ENCODE measurements around the gene OR1I1. TPM values are rescaled to one million over a fixed set of nuclear protein-coding genes. Genes with fewer than 3 reads are reported as not detected.

OR1I1 gene
- polyA plus RNA-seq, 1 donor from 2014 or later = not detected

DNA sequence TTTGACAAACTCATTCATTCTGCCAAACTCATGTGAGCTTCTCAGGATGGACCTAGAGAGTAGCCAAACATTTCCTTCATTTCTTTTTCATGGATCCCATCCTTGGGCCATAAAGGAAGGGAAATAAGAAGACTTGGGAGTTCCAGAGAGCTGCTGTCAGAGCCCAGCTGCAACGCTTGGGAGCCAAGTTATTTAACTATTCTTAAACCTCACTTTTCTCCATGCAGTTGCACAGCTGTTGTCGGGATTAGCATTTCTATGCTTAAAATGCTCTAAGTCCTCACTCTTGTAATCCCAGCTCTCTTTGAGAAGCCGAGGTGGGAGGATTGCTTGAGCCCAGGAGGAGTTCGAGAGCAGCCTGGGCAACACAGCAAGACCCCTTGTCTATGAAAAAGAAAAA lies 44.4 kb upstream of the OR1I1 start:
- H3K79me2 ChIP-seq (replicated peaks; ENCODE audit: insufficient read depth, low read length) = no peaks in the 10 kb centered on the region
- H3K9me3 ChIP-seq (ENCODE audit: low read length) = no peaks in the 10 kb centered on the region
- no peaks in the 10 kb centered on the region for H3K36me3 ChIP-seq (ENCODE audit: insufficient read depth, low read length)
- H3F3A ChIP-seq (ENCODE audit: insufficient read depth, low read length, poor library complexity, severe bottlenecking) = no peaks in the 10 kb centered on the region
- no peak overlapping the region for H2AFZ ChIP-seq (ENCODE audit: low read depth, low read length)
- H3K9ac ChIP-seq (ENCODE audit: low read length) = no peak overlapping the region
- no peaks in the 10 kb centered on the region for H3K9me2 ChIP-seq (ENCODE audit: insufficient read depth, low read length)
- H4K20me1 ChIP-seq (ENCODE audit: insufficient read depth) = no peaks in the 10 kb centered on the region
- no peak overlapping the region for H3K4me2 ChIP-seq (ENCODE audit: low read length)
- no peaks in the 10 kb centered on the region for H3K27me3 ChIP-seq (ENCODE audit: insufficient read depth, low read depth, low read length)
- no peak overlapping the region for H3K27ac ChIP-seq (ENCODE audit: low read length)
- no peak for TF ChIP-seq CTCF (IDR thresholded peaks at IDR 0.05; ENCODE audit: poor library complexity, severe bottlenecking)
- no peak for TF ChIP-seq EP300 (conservative IDR thresholded peaks at IDR 0.05; ENCODE audit: poor library complexity, severe bottlenecking)
- TF ChIP-seq, protein P1, sequence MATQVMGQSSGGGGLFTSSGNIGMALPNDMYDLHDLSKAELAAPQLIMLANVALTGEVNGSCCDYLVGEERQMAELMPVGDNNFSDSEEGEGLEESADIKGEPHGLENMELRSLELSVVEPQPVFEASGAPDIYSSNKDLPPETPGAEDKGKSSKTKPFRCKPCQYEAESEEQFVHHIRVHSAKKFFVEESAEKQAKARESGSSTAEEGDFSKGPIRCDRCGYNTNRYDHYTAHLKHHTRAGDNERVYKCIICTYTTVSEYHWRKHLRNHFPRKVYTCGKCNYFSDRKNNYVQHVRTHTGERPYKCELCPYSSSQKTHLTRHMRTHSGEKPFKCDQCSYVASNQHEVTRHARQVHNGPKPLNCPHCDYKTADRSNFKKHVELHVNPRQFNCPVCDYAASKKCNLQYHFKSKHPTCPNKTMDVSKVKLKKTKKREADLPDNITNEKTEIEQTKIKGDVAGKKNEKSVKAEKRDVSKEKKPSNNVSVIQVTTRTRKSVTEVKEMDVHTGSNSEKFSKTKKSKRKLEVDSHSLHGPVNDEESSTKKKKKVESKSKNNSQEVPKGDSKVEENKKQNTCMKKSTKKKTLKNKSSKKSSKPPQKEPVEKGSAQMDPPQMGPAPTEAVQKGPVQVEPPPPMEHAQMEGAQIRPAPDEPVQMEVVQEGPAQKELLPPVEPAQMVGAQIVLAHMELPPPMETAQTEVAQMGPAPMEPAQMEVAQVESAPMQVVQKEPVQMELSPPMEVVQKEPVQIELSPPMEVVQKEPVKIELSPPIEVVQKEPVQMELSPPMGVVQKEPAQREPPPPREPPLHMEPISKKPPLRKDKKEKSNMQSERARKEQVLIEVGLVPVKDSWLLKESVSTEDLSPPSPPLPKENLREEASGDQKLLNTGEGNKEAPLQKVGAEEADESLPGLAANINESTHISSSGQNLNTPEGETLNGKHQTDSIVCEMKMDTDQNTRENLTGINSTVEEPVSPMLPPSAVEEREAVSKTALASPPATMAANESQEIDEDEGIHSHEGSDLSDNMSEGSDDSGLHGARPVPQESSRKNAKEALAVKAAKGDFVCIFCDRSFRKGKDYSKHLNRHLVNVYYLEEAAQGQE (IDR thresholded peaks at IDR 0.05; ENCODE audit: borderline replicate concordance) = no peak
- no peak for TF ChIP-seq POLR2AphosphoS5 (IDR thresholded peaks at IDR 0.05)
- no peak for TF ChIP-seq RAD21 (conservative IDR thresholded peaks at IDR 0.05)
- TF ChIP-seq EZH2 (IDR thresholded peaks at IDR 0.05; ENCODE audit: borderline replicate concordance, insufficient read depth, low read length, poor library complexity, severe bottlenecking) = no peak
- TF ChIP-seq TAF1 (IDR thresholded peaks at IDR 0.05; ENCODE audit: low read depth) = no peak
- TF ChIP-seq SMC3 (conservative IDR thresholded peaks at IDR 0.05; ENCODE audit: poor library complexity) = no peak
- no peak for TF ChIP-seq MXI1 (conservative IDR thresholded peaks at IDR 0.05; ENCODE audit: poor library complexity, severe bottlenecking)
- H3K4me3 ChIP-seq (ENCODE audit: low read length) = no peak overlapping the region

- no peaks in the 10 kb centered on the region for H3K36me3 ChIP-seq (ENCODE audit: insufficient read depth, low read length)
- H4K20me1 ChIP-seq (ENCODE audit: insufficient read depth) = no peaks in the 10 kb centered on the region
- H2AFZ ChIP-seq (ENCODE audit: low read depth, low read length) = no peak overlapping the region
- no peak overlapping the region for H3K4me2 ChIP-seq (ENCODE audit: low read length)
- no peak overlapping the region for H3K4me3 ChIP-seq (ENCODE audit: low read length)
- H3K27ac ChIP-seq (ENCODE audit: low read length) = no peak overlapping the region
- TF ChIP-seq RAD21 (conservative IDR thresholded peaks at IDR 0.05) (no peak), EZH2 (IDR thresholded peaks at IDR 0.05; ENCODE audit: borderline replicate concordance, insufficient read depth, low read length, poor library complexity, severe bottlenecking) (no peak), MXI1 (conservative IDR thresholded peaks at IDR 0.05; ENCODE audit: poor library complexity, severe bottlenecking) (no peak), EP300 (conservative IDR thresholded peaks at IDR 0.05; ENCODE audit: poor library complexity, severe bottlenecking) (no peak)
- no peaks in the 10 kb centered on the region for H3K27me3 ChIP-seq (ENCODE audit: insufficient read depth, low read depth, low read length)
- no peaks in the 10 kb centered on the region for H3K79me2 ChIP-seq (replicated peaks; ENCODE audit: insufficient read depth, low read length)
- H3K9me2 ChIP-seq (ENCODE audit: insufficient read depth, low read length) = no peaks in the 10 kb centered on the region
- no peak overlapping the region for H3K9ac ChIP-seq (ENCODE audit: low read length)
- H3K9me3 ChIP-seq (ENCODE audit: low read length) = no peaks in the 10 kb centered on the region
- H3F3A ChIP-seq (ENCODE audit: insufficient read depth, low read length, poor library complexity, severe bottlenecking) = no peaks in the 10 kb centered on the region
Observed at GRCh38 chr19:15038294-15038693, 43.7 kb upstream of the OR1I1 start.
